ENCODE results near the gene AFDN. TPM values are rescaled to one million over a fixed set of nuclear protein-coding genes. Genes with fewer than 3 reads are reported as not detected.

The AFDN gene
- total and polyA plus RNA-seq, 3 donors from 2014 or later: 87.6 to 333 (median 291) TPM

- TF ChIP-seq POLR2A (IDR thresholded peaks at IDR 0.05): no peak
- TF ChIP-seq CTCF (IDR thresholded peaks at IDR 0.05): no peak
- H3K4me3 ChIP-seq: no peak overlapping the region
- H3K27me3 ChIP-seq: no peaks in the 10 kb centered on the region
- intact Hi-C loops (cut with DNase I; ENCODE audit: low total_unique reads): no loop called here
- no peaks in the 10 kb centered on the region for H3K36me3 ChIP-seq (ENCODE audit: low read depth, missing control alignments)
- H3K9me3 ChIP-seq: no peaks in the 10 kb centered on the region
- DNase-seq: no peak
- H3K27ac ChIP-seq: no peak overlapping the region
- WGBS, 2 donors: 77 to 83% methylated on average over 3 of the region's 3 CpGs
- H3K4me1 ChIP-seq: no peaks in the 10 kb centered on the region
Observed at GRCh38 chr6:167807756-167808155, 19.0 kb upstream of the AFDN start.

GRCh38 chr6:167811040-167811439 is 15.7 kb upstream of the AFDN start:
- intact Hi-C loops (cut with DNase I; ENCODE audit: low total_unique reads): no loop called here
- no peak for DNase-seq
- no peaks in the 10 kb centered on the region for H3K27me3 ChIP-seq

GRCh38 chr6:167811442-167812087 is 15.1 kb upstream of the AFDN start:
- no peak overlapping the region for H3K4me3 ChIP-seq
- intact Hi-C loops (cut with DNase I; ENCODE audit: low total_unique reads): no loop called here
- no peaks in the 10 kb centered on the region for H3K9me3 ChIP-seq
- no peak for TF ChIP-seq CTCF (IDR thresholded peaks at IDR 0.05)
- no peak for TF ChIP-seq POLR2A (IDR thresholded peaks at IDR 0.05)
- H3K27ac ChIP-seq: no peak overlapping the region
- 58 to 65% methylated on average over 5 of the region's 5 CpGs for WGBS, 2 donors
- no peaks in the 10 kb centered on the region for H3K36me3 ChIP-seq (ENCODE audit: low read depth, missing control alignments)
- no peaks in the 10 kb centered on the region for H3K27me3 ChIP-seq
- H3K4me1 ChIP-seq: no peaks in the 10 kb centered on the region
- DNase-seq: no peak

More at GRCh38 chr6:167811040-167811439, 15.7 kb upstream of the AFDN start:
- Histone ChIP-seq H3K27ac (no peak overlapping the region), H3K4me1 (no peaks in the 10 kb centered on the region), H3K4me3 (no peak overlapping the region), H3K36me3 (ENCODE audit: low read depth, missing control alignments) (no peaks in the 10 kb centered on the region), H3K9me3 (no peaks in the 10 kb centered on the region)
- 89 to 94% methylated on average over 5 of the region's 5 CpGs for WGBS, 2 donors
- no peak for TF ChIP-seq POLR2A (IDR thresholded peaks at IDR 0.05)

- 54 to 61% methylated on average over 2 of the region's 2 CpGs for WGBS, 2 donors
Observed at GRCh38 chr6:167812088-167812487, 14.6 kb upstream of the AFDN start.

More at GRCh38 chr6:167812088-167812487, 14.6 kb upstream of the AFDN start:
- intact Hi-C loops (cut with DNase I; ENCODE audit: low total_unique reads): no loop called here
- H3K27me3 ChIP-seq: no peaks in the 10 kb centered on the region
- no peak for DNase-seq
- no peaks in the 10 kb centered on the region for H3K36me3 ChIP-seq (ENCODE audit: low read depth, missing control alignments)
- no peaks in the 10 kb centered on the region for H3K9me3 ChIP-seq
- no peak overlapping the region for H3K27ac ChIP-seq
- H3K4me3 ChIP-seq: no peak overlapping the region
- TF ChIP-seq POLR2A (IDR thresholded peaks at IDR 0.05) (no peak), CTCF (IDR thresholded peaks at IDR 0.05) (no peak)
- no peaks in the 10 kb centered on the region for H3K4me1 ChIP-seq
